Lower leg skin (tissue), 3 donors: ENCODE measurements around the gene SREBF1.

Experiments used
- POLR2A ChIP-seq, 2 donors: fragments of 450-650 bp; IDR thresholded peaks; one replicate each; pipeline ENCODE4 v1.6.1; 2016 to 2017; ENCODE audit warnings: antibody characterized with exemption in 2 of 2, mild to moderate bottlenecking in 1 of 2, moderate library complexity in 1 of 2
- TF ChIP-seq, protein P1 (sequence below), 3 donors: fragments of 450-650 bp; IDR thresholded peaks; one replicate each; pipeline ENCODE4 v1.5.1; 2016; ENCODE audit warnings: antibody characterized with exemption in 3 of 3, mild to moderate bottlenecking in 3 of 3, moderate library complexity in 2 of 3

DNA sequence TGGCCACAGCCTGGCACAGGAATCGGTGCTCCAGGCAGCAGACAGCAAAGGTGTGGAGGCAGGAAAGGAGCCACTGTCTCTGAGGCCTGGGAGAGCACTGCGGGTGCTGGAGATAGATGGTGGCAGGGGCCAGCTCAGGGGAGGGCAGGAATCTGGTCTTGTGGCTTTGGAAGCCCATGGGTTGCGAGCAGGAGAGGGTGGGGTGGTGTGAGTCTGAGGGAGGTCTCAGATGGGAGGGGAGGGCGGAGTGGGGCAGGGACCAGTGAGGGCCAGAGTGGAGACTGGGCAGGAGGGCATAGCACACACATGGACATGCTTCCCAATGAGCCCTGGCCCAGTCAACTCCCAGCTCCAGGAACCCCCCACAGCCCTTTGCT, 70.1 kb downstream of the SREBF1 start:
- TF ChIP-seq, protein P1, sequence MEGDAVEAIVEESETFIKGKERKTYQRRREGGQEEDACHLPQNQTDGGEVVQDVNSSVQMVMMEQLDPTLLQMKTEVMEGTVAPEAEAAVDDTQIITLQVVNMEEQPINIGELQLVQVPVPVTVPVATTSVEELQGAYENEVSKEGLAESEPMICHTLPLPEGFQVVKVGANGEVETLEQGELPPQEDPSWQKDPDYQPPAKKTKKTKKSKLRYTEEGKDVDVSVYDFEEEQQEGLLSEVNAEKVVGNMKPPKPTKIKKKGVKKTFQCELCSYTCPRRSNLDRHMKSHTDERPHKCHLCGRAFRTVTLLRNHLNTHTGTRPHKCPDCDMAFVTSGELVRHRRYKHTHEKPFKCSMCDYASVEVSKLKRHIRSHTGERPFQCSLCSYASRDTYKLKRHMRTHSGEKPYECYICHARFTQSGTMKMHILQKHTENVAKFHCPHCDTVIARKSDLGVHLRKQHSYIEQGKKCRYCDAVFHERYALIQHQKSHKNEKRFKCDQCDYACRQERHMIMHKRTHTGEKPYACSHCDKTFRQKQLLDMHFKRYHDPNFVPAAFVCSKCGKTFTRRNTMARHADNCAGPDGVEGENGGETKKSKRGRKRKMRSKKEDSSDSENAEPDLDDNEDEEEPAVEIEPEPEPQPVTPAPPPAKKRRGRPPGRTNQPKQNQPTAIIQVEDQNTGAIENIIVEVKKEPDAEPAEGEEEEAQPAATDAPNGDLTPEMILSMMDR (IDR thresholded peaks at IDR 0.05), result no peak
- no peak for TF ChIP-seq POLR2A (IDR thresholded peaks at IDR 0.05)
